NCI-H345 (cell line): ENCODE measurements around the gene ZSWIM8.

Source experiments
- DNase-seq: peaks from one replicate; lab custom pipeline; 2025; lab: John Stamatoyannopoulos, UW

The ZSWIM8 gene

GRCh38 chr10:73841061-73841421 lies 55.6 kb downstream of the ZSWIM8 start:
- no peak for DNase-seq

GRCh38 chr10:73841526-73842285 lies 56.3 kb downstream of the ZSWIM8 start:
- DNase-seq: no peak

GRCh38 chr10:73842349-73842748 lies 56.9 kb downstream of the ZSWIM8 start:
- DNase-seq: no peak

- DNase-seq: no peak
Measured at GRCh38 chr10:73843261-73843660, 57.9 kb downstream of the ZSWIM8 start.

GRCh38 chr10:73847031-73847430 lies 61.6 kb downstream of the ZSWIM8 start:
- no peak for DNase-seq

- DNase-seq: peak; percentile 53
Measured at GRCh38 chr10:73848821-73849489, 63.5 kb downstream of the ZSWIM8 start.

- DNase-seq: no peak
Measured at GRCh38 chr10:73850211-73850610, 64.8 kb downstream of the ZSWIM8 start.

- DNase-seq: no peak
Measured at GRCh38 chr10:73850863-73851461, 65.6 kb downstream of the ZSWIM8 start.
